ENCODE measurements around the gene SLC22A4. TPM values are rescaled to one million over a fixed set of nuclear protein-coding genes. Genes with fewer than 3 reads are reported as not detected.

SLC22A4 gene
- total RNA-seq, 6 donors from 2014 or later: 3.9 to 17.8 (median 8.1) TPM

DNA sequence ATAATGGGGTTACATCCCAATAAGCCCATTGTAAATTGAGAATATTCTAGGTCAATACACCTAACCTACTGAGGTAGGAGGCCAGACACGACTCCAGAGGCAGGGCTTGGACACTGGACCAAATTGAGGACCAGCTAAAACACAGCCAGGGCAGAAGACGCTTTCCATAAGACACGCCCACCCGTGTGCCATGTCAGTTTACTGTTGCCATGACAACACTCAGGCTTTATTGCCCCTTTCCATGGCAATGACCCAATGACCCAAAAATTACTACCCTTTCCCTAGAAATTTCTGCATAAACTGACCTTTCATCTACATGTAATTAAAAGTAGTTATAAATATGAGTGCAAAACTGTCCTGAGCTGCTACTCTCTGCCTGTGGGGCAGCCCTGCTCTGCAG lies 31.5 kb downstream of the SLC22A4 start:
- peaks cover 0 to 15% (median 6%) of the 10 kb centered on the region in 4 donors for H3K36me3 ChIP-seq
- no peak overlapping the region for H3K27ac ChIP-seq
- no peak for DNase-seq
- TF ChIP-seq POLR2A (IDR thresholded peaks at IDR 0.05) (no peak), EP300 (IDR thresholded peaks at IDR 0.05) (no peak), POLR2AphosphoS5 (IDR thresholded peaks at IDR 0.05) (no peak)
- TF ChIP-seq, protein P1, sequence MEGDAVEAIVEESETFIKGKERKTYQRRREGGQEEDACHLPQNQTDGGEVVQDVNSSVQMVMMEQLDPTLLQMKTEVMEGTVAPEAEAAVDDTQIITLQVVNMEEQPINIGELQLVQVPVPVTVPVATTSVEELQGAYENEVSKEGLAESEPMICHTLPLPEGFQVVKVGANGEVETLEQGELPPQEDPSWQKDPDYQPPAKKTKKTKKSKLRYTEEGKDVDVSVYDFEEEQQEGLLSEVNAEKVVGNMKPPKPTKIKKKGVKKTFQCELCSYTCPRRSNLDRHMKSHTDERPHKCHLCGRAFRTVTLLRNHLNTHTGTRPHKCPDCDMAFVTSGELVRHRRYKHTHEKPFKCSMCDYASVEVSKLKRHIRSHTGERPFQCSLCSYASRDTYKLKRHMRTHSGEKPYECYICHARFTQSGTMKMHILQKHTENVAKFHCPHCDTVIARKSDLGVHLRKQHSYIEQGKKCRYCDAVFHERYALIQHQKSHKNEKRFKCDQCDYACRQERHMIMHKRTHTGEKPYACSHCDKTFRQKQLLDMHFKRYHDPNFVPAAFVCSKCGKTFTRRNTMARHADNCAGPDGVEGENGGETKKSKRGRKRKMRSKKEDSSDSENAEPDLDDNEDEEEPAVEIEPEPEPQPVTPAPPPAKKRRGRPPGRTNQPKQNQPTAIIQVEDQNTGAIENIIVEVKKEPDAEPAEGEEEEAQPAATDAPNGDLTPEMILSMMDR (IDR thresholded peaks at IDR 0.05): no peak
- H3K4me3 ChIP-seq: no peak overlapping the region
- no peak for ATAC-seq (ENCODE audit: low FRiP score in 2 of 2)
- H3K27me3 ChIP-seq: no peaks in the 10 kb centered on the region
- H3K9me3 ChIP-seq: no peaks in the 10 kb centered on the region
- WGBS, 2 donors: 87 to 89% methylated on average over 3 to 4 of the region's 4 CpGs
- H3K4me1 ChIP-seq: no peaks in the 10 kb centered on the region

- peak in 1 of 2 donors; percentile 34 for ATAC-seq (ENCODE audit: low FRiP score in 2 of 2)
- Histone ChIP-seq H3K27me3 (no peaks in the 10 kb centered on the region), H3K4me3 (no peak overlapping the region), H3K27ac (no peak overlapping the region), H3K4me1 (no peaks in the 10 kb centered on the region), H3K36me3 (peaks cover 0 to 21% (median 8%) of the 10 kb centered on the region in 4 donors), H3K9me3 (no peaks in the 10 kb centered on the region)
- TF ChIP-seq EP300 (IDR thresholded peaks at IDR 0.05) (no peak), POLR2AphosphoS5 (IDR thresholded peaks at IDR 0.05) (no peak), POLR2A (IDR thresholded peaks at IDR 0.05) (no peak)
- TF ChIP-seq, protein P1 (IDR thresholded peaks at IDR 0.05): no peak
- 87% methylated on average over 2 of the region's 2 CpGs for WGBS, 2 donors
- no peak for DNase-seq
Observed at GRCh38 chr5:132327252-132327955, 33.2 kb downstream of the SLC22A4 start.

DNA sequence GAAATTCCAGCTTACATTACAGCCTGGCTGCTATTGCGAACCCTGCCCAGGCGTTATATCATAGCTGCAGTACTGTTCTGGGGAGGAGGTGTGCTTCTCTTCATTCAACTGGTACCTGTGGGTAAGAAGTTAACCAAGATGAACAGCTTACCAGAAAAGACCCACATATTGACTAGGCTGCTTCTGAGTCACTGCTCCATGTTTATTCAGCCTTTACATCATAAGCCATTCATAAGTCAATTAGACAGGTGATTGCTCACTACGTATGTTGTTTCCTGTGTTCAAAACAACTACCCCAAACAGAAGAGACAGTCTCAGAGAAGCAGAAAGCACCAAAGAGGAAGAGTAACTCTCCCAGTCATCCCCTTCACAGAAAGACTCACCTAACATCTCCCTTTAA lies 40.6 kb downstream of the SLC22A4 start:
- WGBS, 2 donors: 84 to 87% methylated on average over 3 of the region's 3 CpGs
- no peak for ATAC-seq (ENCODE audit: low FRiP score in 2 of 2)
- Histone ChIP-seq H3K27ac (no peak overlapping the region), H3K27me3 (no peaks in the 10 kb centered on the region), H3K36me3 (peaks cover 0 to 27% (median 4%) of the 10 kb centered on the region in 4 donors), H3K9me3 (no peaks in the 10 kb centered on the region), H3K4me1 (no peaks in the 10 kb centered on the region), H3K4me3 (no peak overlapping the region)
- no peak for DNase-seq
- TF ChIP-seq POLR2A (IDR thresholded peaks at IDR 0.05) (no peak), EP300 (IDR thresholded peaks at IDR 0.05) (no peak)

DNA sequence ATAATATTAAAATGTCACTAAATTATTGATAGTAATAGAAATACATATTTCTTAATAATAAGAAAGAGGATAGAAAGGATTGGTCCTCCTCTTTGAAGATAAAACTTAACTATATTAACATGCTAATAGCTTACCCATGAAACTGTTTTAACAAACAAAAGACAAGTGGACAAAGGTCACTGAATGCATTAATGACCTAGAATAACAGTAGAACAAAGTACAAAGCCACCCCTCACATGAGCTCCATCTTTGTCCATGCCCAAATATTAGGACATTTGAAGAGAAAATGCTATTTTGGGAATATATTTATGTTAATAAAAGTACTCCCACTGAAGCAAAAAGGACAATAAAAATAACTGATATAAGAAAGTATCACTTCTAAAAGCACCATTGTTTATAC lies 41.2 kb downstream of the SLC22A4 start:
- H3K27me3 ChIP-seq: no peaks in the 10 kb centered on the region
- no peak overlapping the region for H3K4me3 ChIP-seq
- DNase-seq: no peak
- no peaks in the 10 kb centered on the region for H3K4me1 ChIP-seq
- TF ChIP-seq POLR2A (IDR thresholded peaks at IDR 0.05): no peak
- TF ChIP-seq EP300 (IDR thresholded peaks at IDR 0.05): no peak
- TF ChIP-seq, protein P1 (IDR thresholded peaks at IDR 0.05): no peak
- TF ChIP-seq POLR2AphosphoS5 (IDR thresholded peaks at IDR 0.05): no peak
- no peaks in the 10 kb centered on the region for H3K9me3 ChIP-seq
- no peak overlapping the region for H3K27ac ChIP-seq
- ATAC-seq (ENCODE audit: low FRiP score in 2 of 2): no peak
- H3K36me3 ChIP-seq: peaks cover 0 to 27% (median 3%) of the 10 kb centered on the region in 4 donors

DNA sequence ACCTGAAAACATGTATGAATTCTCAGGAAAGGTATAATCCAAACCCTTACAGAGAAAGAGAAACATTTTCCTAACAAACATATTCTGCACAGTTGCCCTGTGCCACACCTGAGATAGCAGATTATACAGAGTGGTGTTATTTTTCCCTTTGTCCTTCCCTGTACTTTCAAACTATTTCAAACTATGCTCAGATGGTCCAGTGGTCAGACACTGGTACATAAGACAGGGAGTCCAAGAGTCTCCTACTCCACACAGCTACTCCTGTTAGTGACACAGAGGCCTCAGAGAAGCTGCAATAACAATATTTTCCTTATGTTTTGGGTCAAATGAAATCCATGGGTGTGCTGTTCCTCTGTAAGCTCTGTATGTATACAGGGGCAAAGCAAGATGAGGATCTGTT lies 45.3 kb downstream of the SLC22A4 start:
- H3K9me3 ChIP-seq: no peaks in the 10 kb centered on the region
- DNase-seq (no peak), ATAC-seq (ENCODE audit: low FRiP score in 2 of 2) (no peak)
- H3K27me3 ChIP-seq: no peaks in the 10 kb centered on the region
- no peaks in the 10 kb centered on the region for H3K4me1 ChIP-seq
- H3K36me3 ChIP-seq: peaks cover 0 to 13% (median 2%) of the 10 kb centered on the region in 4 donors
- no peak for TF ChIP-seq EP300 (IDR thresholded peaks at IDR 0.05)
- no peak for TF ChIP-seq POLR2AphosphoS5 (IDR thresholded peaks at IDR 0.05)
- TF ChIP-seq, protein P1 (IDR thresholded peaks at IDR 0.05): no peak
- no peak for TF ChIP-seq POLR2A (IDR thresholded peaks at IDR 0.05)
- H3K4me3 ChIP-seq: no peak overlapping the region
- H3K27ac ChIP-seq: no peak overlapping the region

Data from upper lobe of left lung (tissue), 6 donors.